Nephron (organoid): ENCODE measurements around the gene GPC5.

Experiments used
- H3K27ac Mint-ChIP-seq, 3 experiments: 2 replicates each; pipeline ENCODE4 v1.8.0; 2020; ENCODE audit warnings: mixed read lengths in 3 of 3, mild to moderate bottlenecking in 2 of 3, moderate library complexity in 1 of 3
- H3K27me3 Mint-ChIP-seq: 2 replicates; pipeline ENCODE4 v1.8.0; 2021; ENCODE audit warnings: low read depth, mild to moderate bottlenecking, moderate library complexity, mixed read lengths
- H3K36me3 Mint-ChIP-seq: 2 replicates; pipeline ENCODE4 v1.8.0; 2020; ENCODE audit warnings: low read depth, mixed read lengths
- H3K4me1 Mint-ChIP-seq: 2 replicates; pipeline ENCODE4 v1.8.0; 2020; ENCODE audit warnings: mixed read lengths
- H3K4me3 Mint-ChIP-seq, 3 experiments: 2 replicates each; pipeline ENCODE4 v1.8.0; 2020; ENCODE audit warnings: mild to moderate bottlenecking in 3 of 3, mixed read lengths in 3 of 3, moderate library complexity in 2 of 3
- H3K9me3 Mint-ChIP-seq: 2 replicates; pipeline ENCODE4 v1.8.0; 2020; ENCODE audit warnings: mixed read lengths
- TF ChIP-seq, protein P1 (sequence below), 3 experiments: fragments of 200-600 bp; sonication (generic); IDR thresholded peaks; one replicate each; pipeline ENCODE4 v1.5.0; 2021; ENCODE audit warnings: antibody characterized with exemption in 3 of 3; ENCODE audit not compliant: unreplicated experiment in 3 of 3

Gene GPC5

DNA sequence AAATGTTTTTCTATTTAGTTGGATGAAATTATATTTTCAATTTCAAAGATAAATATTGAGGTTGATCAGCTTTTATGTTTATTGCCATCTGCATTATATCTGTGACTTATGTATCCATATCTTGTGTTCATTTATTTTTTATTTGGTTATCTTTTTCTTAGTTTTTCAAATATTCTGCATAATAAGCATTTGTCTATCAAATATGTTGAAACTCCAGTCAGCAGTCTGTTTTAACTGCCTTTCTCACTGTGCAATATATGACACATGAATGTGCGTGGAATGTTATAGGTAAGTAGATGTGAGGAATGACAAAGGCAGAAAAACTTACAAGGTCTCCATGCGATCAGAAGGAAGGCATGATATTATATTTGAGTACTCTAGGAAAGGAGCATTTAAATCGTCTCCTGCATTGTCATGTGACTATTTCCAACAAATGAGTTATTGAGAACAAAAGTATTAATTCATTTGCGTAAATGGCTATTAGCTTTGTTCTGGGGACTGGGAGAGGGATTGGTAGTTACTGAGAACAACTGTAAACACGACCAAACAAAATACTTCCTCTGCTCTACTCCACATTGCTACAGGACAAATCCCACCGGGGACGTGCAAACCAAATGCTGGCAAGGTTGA is 318.1 kb downstream of the GPC5 start:
- Mint-ChIP-seq H3K36me3 (no peaks in the 10 kb centered on the region), H3K27me3 (peaks cover 4% of the 10 kb centered on the region), H3K9me3 (no peaks in the 10 kb centered on the region), H3K4me1 (peaks cover 3% of the 10 kb centered on the region), H3K27ac (no peak overlapping the region), H3K4me3 (no peak overlapping the region)
- TF ChIP-seq, protein P1, sequence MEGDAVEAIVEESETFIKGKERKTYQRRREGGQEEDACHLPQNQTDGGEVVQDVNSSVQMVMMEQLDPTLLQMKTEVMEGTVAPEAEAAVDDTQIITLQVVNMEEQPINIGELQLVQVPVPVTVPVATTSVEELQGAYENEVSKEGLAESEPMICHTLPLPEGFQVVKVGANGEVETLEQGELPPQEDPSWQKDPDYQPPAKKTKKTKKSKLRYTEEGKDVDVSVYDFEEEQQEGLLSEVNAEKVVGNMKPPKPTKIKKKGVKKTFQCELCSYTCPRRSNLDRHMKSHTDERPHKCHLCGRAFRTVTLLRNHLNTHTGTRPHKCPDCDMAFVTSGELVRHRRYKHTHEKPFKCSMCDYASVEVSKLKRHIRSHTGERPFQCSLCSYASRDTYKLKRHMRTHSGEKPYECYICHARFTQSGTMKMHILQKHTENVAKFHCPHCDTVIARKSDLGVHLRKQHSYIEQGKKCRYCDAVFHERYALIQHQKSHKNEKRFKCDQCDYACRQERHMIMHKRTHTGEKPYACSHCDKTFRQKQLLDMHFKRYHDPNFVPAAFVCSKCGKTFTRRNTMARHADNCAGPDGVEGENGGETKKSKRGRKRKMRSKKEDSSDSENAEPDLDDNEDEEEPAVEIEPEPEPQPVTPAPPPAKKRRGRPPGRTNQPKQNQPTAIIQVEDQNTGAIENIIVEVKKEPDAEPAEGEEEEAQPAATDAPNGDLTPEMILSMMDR (IDR thresholded peaks at IDR 0.05; ENCODE audit: unreplicated experiment in 3 of 3) = no peak

DNA sequence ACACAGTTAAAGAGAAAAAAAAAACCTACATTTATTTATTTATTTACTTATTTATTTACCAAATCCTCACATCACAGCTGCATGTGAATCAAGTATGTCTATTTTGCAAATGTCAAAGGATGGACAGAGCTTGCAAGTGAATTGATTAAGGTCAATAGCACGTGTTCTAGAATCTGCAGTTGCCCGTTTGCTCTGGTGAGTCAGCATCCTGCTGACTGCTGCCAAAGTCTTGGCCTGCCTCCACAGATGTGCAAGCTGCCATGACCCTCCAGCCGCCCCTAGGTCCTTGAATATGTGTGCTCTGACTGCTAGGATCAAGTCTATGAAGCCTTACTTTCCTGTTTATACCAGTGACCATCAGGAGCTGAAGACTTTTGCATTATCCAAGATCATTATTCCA is 320.6 kb downstream of the GPC5 start:
- peaks cover 6% of the 10 kb centered on the region for H3K27me3 Mint-ChIP-seq
- H3K36me3 Mint-ChIP-seq = no peaks in the 10 kb centered on the region
- TF ChIP-seq, protein P1 (IDR thresholded peaks at IDR 0.05; ENCODE audit: unreplicated experiment in 3 of 3) = no peak
- H3K4me3 Mint-ChIP-seq = no peak overlapping the region
- H3K4me1 Mint-ChIP-seq = peaks cover 7% of the 10 kb centered on the region
- H3K9me3 Mint-ChIP-seq = no peaks in the 10 kb centered on the region
- H3K27ac Mint-ChIP-seq = no peak overlapping the region

DNA sequence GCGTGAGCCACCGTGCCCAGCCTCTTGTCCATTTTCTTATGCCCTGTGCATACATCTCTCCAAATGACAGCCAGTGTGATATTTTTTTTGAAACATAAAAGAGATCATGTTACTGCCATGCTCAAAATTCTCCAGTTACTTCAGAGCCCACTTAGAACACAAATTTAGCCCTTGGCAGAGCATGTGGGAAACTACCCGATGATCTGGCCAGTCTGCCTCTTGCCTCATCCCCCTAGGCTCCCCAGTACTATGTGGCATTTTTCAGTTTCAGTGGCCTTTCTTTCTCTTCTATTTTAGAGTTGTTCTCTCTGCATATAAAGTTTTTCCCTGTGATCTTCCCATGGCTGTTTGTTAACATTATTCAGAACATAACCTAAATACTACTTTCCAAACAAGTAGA is 323.0 kb downstream of the GPC5 start:
- Mint-ChIP-seq H3K4me1 (peaks cover 7% of the 10 kb centered on the region), H3K36me3 (no peaks in the 10 kb centered on the region), H3K27me3 (peaks cover 6% of the 10 kb centered on the region), H3K27ac (no peak overlapping the region), H3K4me3 (no peak overlapping the region), H3K9me3 (no peaks in the 10 kb centered on the region)
- TF ChIP-seq, protein P1 (IDR thresholded peaks at IDR 0.05; ENCODE audit: unreplicated experiment in 3 of 3) = no peak

GRCh38 chr13:91722267-91722884 is 324.0 kb downstream of the GPC5 start:
- H3K27ac Mint-ChIP-seq = no peak overlapping the region
- TF ChIP-seq, protein P1 (IDR thresholded peaks at IDR 0.05; ENCODE audit: unreplicated experiment in 3 of 3) = peak; percentile 67 to 76 (median 71)
- H3K9me3 Mint-ChIP-seq = no peaks in the 10 kb centered on the region
- peaks cover 7% of the 10 kb centered on the region for H3K4me1 Mint-ChIP-seq
- H3K27me3 Mint-ChIP-seq = peaks cover 6% of the 10 kb centered on the region
- no peaks in the 10 kb centered on the region for H3K36me3 Mint-ChIP-seq
- H3K4me3 Mint-ChIP-seq = no peak overlapping the region

DNA sequence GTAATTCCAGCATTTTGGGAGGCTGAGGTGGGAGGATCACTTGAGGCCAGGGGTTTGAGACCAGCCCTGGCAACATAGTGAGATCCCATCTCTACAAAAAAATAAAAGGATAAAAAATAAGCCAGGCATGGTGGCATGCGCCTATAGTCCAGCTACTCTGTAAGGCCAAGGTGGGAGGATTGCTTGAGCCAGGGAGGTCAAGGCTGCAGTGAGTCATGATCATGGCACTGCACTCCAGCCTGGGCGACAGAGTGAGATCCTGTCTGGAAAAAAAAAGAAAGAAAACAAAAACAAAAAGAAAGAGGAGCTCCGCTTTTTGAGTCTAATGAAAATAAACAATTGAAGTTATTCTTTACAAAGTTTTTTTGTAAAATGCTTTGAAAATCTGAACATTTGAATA is 326.2 kb downstream of the GPC5 start:
- Mint-ChIP-seq H3K9me3 (no peaks in the 10 kb centered on the region), H3K27ac (no peak overlapping the region), H3K4me1 (peaks cover 7% of the 10 kb centered on the region), H3K36me3 (peaks cover 4% of the 10 kb centered on the region), H3K4me3 (no peak overlapping the region), H3K27me3 (peaks cover 6% of the 10 kb centered on the region)
- TF ChIP-seq, protein P1 (IDR thresholded peaks at IDR 0.05; ENCODE audit: unreplicated experiment in 3 of 3) = no peak

DNA sequence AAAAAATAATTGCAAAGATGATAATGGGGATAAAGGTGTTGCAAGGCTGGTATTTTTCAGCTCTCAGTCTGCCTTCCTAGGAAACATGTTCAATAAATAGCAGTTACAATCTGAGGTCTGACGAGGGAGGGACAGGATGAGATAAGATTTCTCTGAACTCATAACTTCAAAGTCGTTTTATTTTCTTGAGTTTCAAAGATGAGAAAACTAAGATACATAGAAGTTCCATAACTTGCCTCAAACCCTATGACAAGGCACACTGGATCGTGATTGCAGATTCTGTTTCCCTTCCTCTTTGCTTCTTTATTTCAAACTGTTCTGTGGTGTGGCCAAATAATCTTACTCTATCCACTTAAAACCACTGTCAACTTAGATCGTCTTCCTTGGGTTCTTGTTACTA is 327.2 kb downstream of the GPC5 start:
- peaks cover 6% of the 10 kb centered on the region for H3K27me3 Mint-ChIP-seq
- H3K9me3 Mint-ChIP-seq = no peaks in the 10 kb centered on the region
- H3K4me3 Mint-ChIP-seq = no peak overlapping the region
- peaks cover 4% of the 10 kb centered on the region for H3K36me3 Mint-ChIP-seq
- H3K27ac Mint-ChIP-seq = no peak overlapping the region
- H3K4me1 Mint-ChIP-seq = peaks cover 7% of the 10 kb centered on the region
- TF ChIP-seq, protein P1 (IDR thresholded peaks at IDR 0.05; ENCODE audit: unreplicated experiment in 3 of 3) = no peak
